ENCODE results near the gene ZNF749. TPM values are rescaled to one million over a fixed set of nuclear protein-coding genes. Genes with fewer than 3 reads are reported as not detected.
A peak's percentile ranks its signal among the peaks of the same experiment; 100 is the strongest.

The ZNF749 gene
- total RNA-seq, 1 donor from 2014 or later, result 23.3 TPM

- no peak for DNase-seq
- TF ChIP-seq, protein P1, sequence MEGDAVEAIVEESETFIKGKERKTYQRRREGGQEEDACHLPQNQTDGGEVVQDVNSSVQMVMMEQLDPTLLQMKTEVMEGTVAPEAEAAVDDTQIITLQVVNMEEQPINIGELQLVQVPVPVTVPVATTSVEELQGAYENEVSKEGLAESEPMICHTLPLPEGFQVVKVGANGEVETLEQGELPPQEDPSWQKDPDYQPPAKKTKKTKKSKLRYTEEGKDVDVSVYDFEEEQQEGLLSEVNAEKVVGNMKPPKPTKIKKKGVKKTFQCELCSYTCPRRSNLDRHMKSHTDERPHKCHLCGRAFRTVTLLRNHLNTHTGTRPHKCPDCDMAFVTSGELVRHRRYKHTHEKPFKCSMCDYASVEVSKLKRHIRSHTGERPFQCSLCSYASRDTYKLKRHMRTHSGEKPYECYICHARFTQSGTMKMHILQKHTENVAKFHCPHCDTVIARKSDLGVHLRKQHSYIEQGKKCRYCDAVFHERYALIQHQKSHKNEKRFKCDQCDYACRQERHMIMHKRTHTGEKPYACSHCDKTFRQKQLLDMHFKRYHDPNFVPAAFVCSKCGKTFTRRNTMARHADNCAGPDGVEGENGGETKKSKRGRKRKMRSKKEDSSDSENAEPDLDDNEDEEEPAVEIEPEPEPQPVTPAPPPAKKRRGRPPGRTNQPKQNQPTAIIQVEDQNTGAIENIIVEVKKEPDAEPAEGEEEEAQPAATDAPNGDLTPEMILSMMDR (IDR thresholded peaks at IDR 0.05; ENCODE audit: partially characterized antibody, unreplicated experiment), result no peak
Observed at GRCh38 chr19:57398868-57399267, 36.3 kb upstream of the ZNF749 start.

DNA sequence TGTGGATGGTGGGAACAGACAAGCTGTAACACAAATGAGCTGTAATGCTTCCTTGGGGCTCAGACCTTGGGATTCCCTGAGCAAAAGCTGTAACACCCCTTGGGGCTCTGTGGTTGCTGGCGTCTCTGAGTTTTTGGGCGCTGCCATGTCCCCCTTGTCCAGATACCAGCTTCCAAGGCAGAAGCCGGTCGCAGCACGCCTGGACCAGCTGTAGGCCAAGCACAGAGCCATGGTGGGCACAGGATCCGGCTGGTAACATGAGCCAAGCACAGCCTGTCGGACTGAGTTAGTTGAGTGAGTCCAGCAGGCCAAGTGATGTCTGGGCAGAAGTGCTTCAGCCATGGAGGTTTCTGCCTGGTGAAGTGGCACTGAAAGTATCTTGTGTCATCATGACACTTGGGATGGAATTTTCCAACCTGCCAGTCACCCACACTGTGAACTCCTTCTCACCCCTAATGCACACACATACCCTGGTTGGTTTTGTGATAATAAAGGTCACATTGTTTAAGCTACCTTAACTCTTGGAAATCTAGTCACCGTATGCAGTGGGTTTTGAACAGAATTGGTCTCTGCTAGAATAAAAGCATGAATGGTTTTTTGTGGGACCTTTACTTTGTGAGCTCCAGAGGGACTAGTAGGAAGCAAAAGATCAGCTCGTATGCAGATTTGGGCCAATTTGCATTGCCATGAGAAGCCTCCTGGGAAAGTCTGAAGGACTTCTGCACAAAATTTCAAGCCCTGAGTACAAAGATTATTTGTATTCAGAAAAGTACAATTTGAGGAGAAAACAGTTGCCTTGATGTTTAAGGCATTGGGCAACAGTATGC is 31.2 kb upstream of the ZNF749 start:
- no peaks in the 10 kb centered on the region for H3K27me3 Mint-ChIP-seq (ENCODE audit: unreplicated experiment)
- no peaks in the 10 kb centered on the region for H3K9me3 Mint-ChIP-seq (ENCODE audit: unreplicated experiment)
- peaks cover 14% of the 10 kb centered on the region for H3K36me3 Mint-ChIP-seq (ENCODE audit: unreplicated experiment)
- no peak for DNase-seq
- H3K27ac Mint-ChIP-seq (ENCODE audit: unreplicated experiment), result no peak overlapping the region
- H3K4me3 Mint-ChIP-seq (ENCODE audit: unreplicated experiment), result no peak overlapping the region
- no peaks in the 10 kb centered on the region for H3K4me1 Mint-ChIP-seq (ENCODE audit: low read depth, unreplicated experiment)
- TF ChIP-seq, protein P1 (IDR thresholded peaks at IDR 0.05; ENCODE audit: partially characterized antibody, unreplicated experiment), result no peak

More at GRCh38 chr19:57398868-57399267, 36.3 kb upstream of the ZNF749 start:
- Mint-ChIP-seq H3K4me1 (ENCODE audit: low read depth, unreplicated experiment) (peaks cover 2% of the 10 kb centered on the region), H3K4me3 (ENCODE audit: unreplicated experiment) (no peak overlapping the region), H3K9me3 (ENCODE audit: unreplicated experiment) (peaks cover 3% of the 10 kb centered on the region), H3K27ac (ENCODE audit: unreplicated experiment) (no peak overlapping the region), H3K27me3 (ENCODE audit: unreplicated experiment) (no peaks in the 10 kb centered on the region), H3K36me3 (ENCODE audit: unreplicated experiment) (peaks cover 37% of the 10 kb centered on the region)

- TF ChIP-seq, protein P1 (IDR thresholded peaks at IDR 0.05; ENCODE audit: partially characterized antibody, unreplicated experiment), result peak; percentile 41
- Mint-ChIP-seq H3K4me3 (ENCODE audit: unreplicated experiment) (no peak overlapping the region), H3K27ac (ENCODE audit: unreplicated experiment) (no peak overlapping the region)
Observed at GRCh38 chr19:57406516-57407123, 28.5 kb upstream of the ZNF749 start.

GRCh38 chr19:57410877-57411671 is 24.1 kb upstream of the ZNF749 start, which contains the start of gene ZNF17:
Gene ZNF17 (plus strand): TSS chr19:57411161. CDS start chr19:57413616, 2,455 bp downstream.
- peak within 1 kb of the TSS; percentile 69 for H3K27ac Mint-ChIP-seq (ENCODE audit: unreplicated experiment)
- H3K9me3 Mint-ChIP-seq (ENCODE audit: unreplicated experiment), result peaks cover 1% of the 10 kb centered on the region
- peaks cover 2% of the 10 kb centered on the region for H3K27me3 Mint-ChIP-seq (ENCODE audit: unreplicated experiment)
- H3K4me1 Mint-ChIP-seq (ENCODE audit: low read depth, unreplicated experiment), result peaks cover 5% of the 10 kb centered on the region
- peak; percentile 91 for DNase-seq
- peak within 1 kb of the TSS; percentile 87 for H3K4me3 Mint-ChIP-seq (ENCODE audit: unreplicated experiment)
- peaks cover 11% of the 10 kb centered on the region for H3K36me3 Mint-ChIP-seq (ENCODE audit: unreplicated experiment)
- TF ChIP-seq, protein P1 (IDR thresholded peaks at IDR 0.05; ENCODE audit: partially characterized antibody, unreplicated experiment), result no peak

More at GRCh38 chr19:57406516-57407123, 28.5 kb upstream of the ZNF749 start:
- peak; percentile 89 for DNase-seq
- Mint-ChIP-seq H3K4me1 (ENCODE audit: low read depth, unreplicated experiment) (peaks cover 2% of the 10 kb centered on the region), H3K27me3 (ENCODE audit: unreplicated experiment) (no peaks in the 10 kb centered on the region), H3K9me3 (ENCODE audit: unreplicated experiment) (no peaks in the 10 kb centered on the region), H3K36me3 (ENCODE audit: unreplicated experiment) (peaks cover 9% of the 10 kb centered on the region)

All from glutamatergic neuron (in vitro differentiated cells).